Endothelial cell (in vitro differentiated cells): ENCODE measurements around the gene ASB2. TPM values are rescaled to one million over a fixed set of nuclear protein-coding genes. Genes with fewer than 3 reads are reported as not detected.

ENCODE experiments used
- DNase-seq: peaks from one replicate; pipeline ENCODE4 v3.0.0; 2021; ENCODE audit warnings: low spot score
- H3K27ac Mint-ChIP-seq: one replicate; pipeline ENCODE4 v1.8.0; 2021; ENCODE audit warnings: mixed read lengths, inconsistent platforms; ENCODE audit not compliant: unreplicated experiment
- H3K27me3 Mint-ChIP-seq: one replicate; pipeline ENCODE4 v1.8.0; 2021; ENCODE audit warnings: mild to moderate bottlenecking, moderate library complexity, mixed read lengths, inconsistent platforms; ENCODE audit not compliant: unreplicated experiment
- H3K36me3 Mint-ChIP-seq: one replicate; pipeline ENCODE4 v1.8.0; 2021; ENCODE audit warnings: mild to moderate bottlenecking, low read depth, mixed read lengths, inconsistent platforms; ENCODE audit not compliant: unreplicated experiment
- H3K4me1 Mint-ChIP-seq: one replicate; pipeline ENCODE4 v1.8.0; 2021; ENCODE audit warnings: mild to moderate bottlenecking, mixed read lengths, inconsistent platforms; ENCODE audit not compliant: unreplicated experiment
- H3K4me3 Mint-ChIP-seq: one replicate; pipeline ENCODE4 v1.8.0; 2021; ENCODE audit warnings: mild to moderate bottlenecking, mixed read lengths, inconsistent platforms; ENCODE audit not compliant: unreplicated experiment
- H3K9me3 Mint-ChIP-seq: one replicate; pipeline ENCODE4 v1.8.0; 2021; ENCODE audit warnings: mixed read lengths, inconsistent platforms; ENCODE audit not compliant: unreplicated experiment
- CTCF ChIP-seq: fragments of 200-600 bp; sonication (generic); IDR thresholded peaks from one replicate; pipeline ENCODE4 v1.5.0; 2021; ENCODE audit warnings: antibody characterized with exemption; ENCODE audit not compliant: unreplicated experiment
- total RNA-seq: library from RNA; stranded (reverse); fragmentation: NEBNext Ultra II Directional; extraction: Animal tissue kit (Norgen Biotek cat#: 25700); gene quantifications from one replicate; pipeline ENCODE4 v1.2.1, GENCODE V29; 2021; ENCODE audit not compliant: unreplicated experiment

The ASB2 gene
- total RNA-seq, 1 donor from 2014 or later, result not detected

- Mint-ChIP-seq H3K36me3 (no peaks in the 10 kb centered on the region), H3K27ac (no peak overlapping the region), H3K27me3 (peaks cover 7% of the 10 kb centered on the region), H3K9me3 (no peaks in the 10 kb centered on the region), H3K4me3 (no peak overlapping the region), H3K4me1 (peaks cover 10% of the 10 kb centered on the region)
- TF ChIP-seq CTCF, result no peak
- no peak for DNase-seq
These were observed 8.6 kb downstream of the ASB2 start for GRCh38 chr14:93967637-93968250.

- peaks cover 7% of the 10 kb centered on the region for H3K27me3 Mint-ChIP-seq
- H3K27ac Mint-ChIP-seq, result no peak overlapping the region
- H3K36me3 Mint-ChIP-seq, result no peaks in the 10 kb centered on the region
- H3K4me3 Mint-ChIP-seq, result no peak overlapping the region
- peaks cover 18% of the 10 kb centered on the region for H3K4me1 Mint-ChIP-seq
- no peak for TF ChIP-seq CTCF
- no peaks in the 10 kb centered on the region for H3K9me3 Mint-ChIP-seq
- DNase-seq, result no peak
These were observed 10.4 kb downstream of the ASB2 start for GRCh38 chr14:93965946-93966474.

GRCh38 chr14:93965287-93965821 is 11.0 kb downstream of the ASB2 start:
- no peaks in the 10 kb centered on the region for H3K9me3 Mint-ChIP-seq
- peaks cover 18% of the 10 kb centered on the region for H3K4me1 Mint-ChIP-seq
- DNase-seq, result no peak
- no peaks in the 10 kb centered on the region for H3K36me3 Mint-ChIP-seq
- peaks cover 7% of the 10 kb centered on the region for H3K27me3 Mint-ChIP-seq
- H3K4me3 Mint-ChIP-seq, result no peak overlapping the region
- no peak for TF ChIP-seq CTCF
- no peak overlapping the region for H3K27ac Mint-ChIP-seq

GRCh38 chr14:93964820-93965286 is 11.5 kb downstream of the ASB2 start:
- Mint-ChIP-seq H3K27ac (no peak overlapping the region), H3K27me3 (peaks cover 7% of the 10 kb centered on the region), H3K36me3 (no peaks in the 10 kb centered on the region), H3K9me3 (no peaks in the 10 kb centered on the region), H3K4me3 (no peak overlapping the region), H3K4me1 (peaks cover 18% of the 10 kb centered on the region)
- DNase-seq, result no peak
- no peak for TF ChIP-seq CTCF

- no peak for DNase-seq
- H3K27ac Mint-ChIP-seq, result no peak overlapping the region
- H3K27me3 Mint-ChIP-seq, result peaks cover 7% of the 10 kb centered on the region
- no peaks in the 10 kb centered on the region for H3K9me3 Mint-ChIP-seq
- no peak for TF ChIP-seq CTCF
- peaks cover 24% of the 10 kb centered on the region for H3K4me1 Mint-ChIP-seq
- H3K36me3 Mint-ChIP-seq, result no peaks in the 10 kb centered on the region
- no peak overlapping the region for H3K4me3 Mint-ChIP-seq
These were observed 12.1 kb downstream of the ASB2 start for GRCh38 chr14:93964281-93964680.
